GM21825 (cell line): ENCODE data around the gene MSTO1.
"Not testable (repeated sequence)": the region's sequence is repeated elsewhere in the genome, so short reads cannot be mapped to it uniquely, and the experiment has no call there.

Source experiments
- ATAC-seq: cut with Tn5 transposase; IDR thresholded peaks from one replicate; pipeline ENCODE4 v1.9.1; 2021; ENCODE audit warnings: mild to moderate bottlenecking, moderate library complexity; ENCODE audit not compliant: unreplicated experiment

Gene MSTO1

GRCh38 chr1:155610257-155610647 is 234 bp downstream of the MSTO1 start:
- ATAC-seq: not testable (repeated sequence)

- not testable (repeated sequence) for ATAC-seq
These were observed 3.2 kb downstream of the MSTO1 start for GRCh38 chr1:155613226-155613625.

GRCh38 chr1:155622191-155622590 is 12.2 kb downstream of the MSTO1 start:
- no peak for ATAC-seq

GRCh38 chr1:155623357-155623756 is 13.3 kb downstream of the MSTO1 start:
- ATAC-seq: no peak

- ATAC-seq: not testable (repeated sequence)
These were observed 16.4 kb downstream of the MSTO1 start for GRCh38 chr1:155626428-155626827.

- no peak for ATAC-seq
These were observed 26.6 kb downstream of the MSTO1 start for GRCh38 chr1:155636397-155637153.

- no peak for ATAC-seq
These were observed 30.3 kb downstream of the MSTO1 start for GRCh38 chr1:155640367-155640766.

GRCh38 chr1:155642559-155643180 is 32.7 kb downstream of the MSTO1 start:
- ATAC-seq: not testable (repeated sequence)

- ATAC-seq: no peak
These were observed 33.2 kb downstream of the MSTO1 start for GRCh38 chr1:155643230-155643629.

GRCh38 chr1:155645034-155645598 is 35.1 kb downstream of the MSTO1 start:
- ATAC-seq: no peak

GRCh38 chr1:155645648-155646047 is 35.6 kb downstream of the MSTO1 start:
- no peak for ATAC-seq

GRCh38 chr1:155646307-155646706 is 36.3 kb downstream of the MSTO1 start:
- ATAC-seq: no peak

- no peak for ATAC-seq
These were observed 38.5 kb downstream of the MSTO1 start for GRCh38 chr1:155648207-155649147.

GRCh38 chr1:155649676-155650075 is 39.7 kb downstream of the MSTO1 start:
- no peak for ATAC-seq

- ATAC-seq: no peak
These were observed 40.3 kb downstream of the MSTO1 start for GRCh38 chr1:155650231-155650757.

- no peak for ATAC-seq
These were observed 42.0 kb downstream of the MSTO1 start for GRCh38 chr1:155651861-155652661.

- no peak for ATAC-seq
These were observed 42.9 kb downstream of the MSTO1 start for GRCh38 chr1:155652951-155653350.

- ATAC-seq: no peak
These were observed 47.4 kb downstream of the MSTO1 start for GRCh38 chr1:155657463-155657862.

- ATAC-seq: not testable (repeated sequence)
These were observed 51.2 kb downstream of the MSTO1 start for GRCh38 chr1:155661239-155661638.
